ENCODE measurements around the gene GPHN. TPM values are rescaled to one million over a fixed set of nuclear protein-coding genes. Genes with fewer than 3 reads are reported as not detected.
A peak's percentile ranks its signal among the peaks of the same experiment; 100 is the strongest.

Gene GPHN
- total RNA-seq, 1 experiment from 2014 or later = 12.6 TPM

DNA sequence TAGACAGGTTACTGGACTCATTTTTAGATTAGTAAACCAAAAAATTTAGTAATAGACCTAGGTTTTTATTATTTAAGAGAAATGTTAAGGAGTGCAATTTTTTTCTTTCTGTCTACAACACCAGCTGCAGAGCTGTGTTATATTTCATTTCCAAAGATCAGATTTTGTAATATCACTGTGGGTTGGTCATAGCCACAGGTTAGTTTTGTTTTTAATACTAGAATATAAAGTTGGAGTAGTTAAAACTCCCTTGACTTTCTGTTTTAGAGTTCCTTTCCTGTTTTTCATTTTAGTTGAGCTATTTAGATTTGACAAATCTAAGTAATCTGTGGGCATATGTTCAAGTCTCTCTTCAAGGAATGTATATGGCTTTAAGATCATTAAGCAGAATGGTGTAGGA, 650.6 kb downstream of the GPHN start:
- no peak for DNase-seq (ENCODE audit: low read depth)

DNA sequence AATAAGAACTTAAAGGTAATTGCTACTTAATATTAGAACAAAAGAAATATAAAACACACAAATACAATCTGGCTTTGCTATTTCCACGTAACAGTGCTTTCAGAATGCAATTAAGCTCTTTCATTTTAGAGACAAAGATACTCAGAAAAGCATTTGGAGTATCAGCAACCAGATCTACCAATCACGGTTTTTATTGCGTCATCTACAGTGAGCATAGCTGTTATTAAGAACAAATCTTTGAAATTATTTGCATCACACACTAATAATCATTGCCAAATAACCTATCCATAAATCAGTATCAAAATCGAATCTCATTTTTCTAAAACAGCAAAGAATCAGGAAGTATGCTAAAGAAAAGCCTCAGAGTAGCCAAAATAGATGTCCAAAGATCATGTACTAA, 654.4 kb downstream of the GPHN start:
- no peak for DNase-seq (ENCODE audit: low read depth)

DNA sequence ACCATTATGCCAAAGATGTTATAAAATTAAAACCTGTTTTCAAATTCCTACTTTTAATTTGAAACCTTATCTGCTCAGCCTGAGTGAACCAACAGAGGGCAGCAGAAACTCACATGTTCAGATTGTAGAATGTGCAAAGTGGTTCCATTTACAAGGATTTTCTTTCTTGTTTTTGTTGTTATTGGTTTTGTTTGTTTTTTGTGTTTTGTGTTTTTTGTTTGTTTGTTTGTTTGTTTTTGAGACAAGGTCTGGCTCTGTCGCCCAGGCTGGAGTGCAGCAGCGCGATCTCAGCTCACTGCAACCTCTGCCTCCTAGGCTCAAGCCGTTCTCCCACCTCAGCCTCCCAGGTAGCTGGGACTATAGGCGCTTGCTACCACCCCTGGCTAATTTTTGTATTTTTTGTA, 658.5 kb downstream of the GPHN start:
- DNase-seq (ENCODE audit: low read depth) = peak; percentile 54

- peak; percentile 65 for DNase-seq (ENCODE audit: low read depth)
Observed at GRCh38 chr14:67167420-67168109, 659.6 kb downstream of the GPHN start.

DNA sequence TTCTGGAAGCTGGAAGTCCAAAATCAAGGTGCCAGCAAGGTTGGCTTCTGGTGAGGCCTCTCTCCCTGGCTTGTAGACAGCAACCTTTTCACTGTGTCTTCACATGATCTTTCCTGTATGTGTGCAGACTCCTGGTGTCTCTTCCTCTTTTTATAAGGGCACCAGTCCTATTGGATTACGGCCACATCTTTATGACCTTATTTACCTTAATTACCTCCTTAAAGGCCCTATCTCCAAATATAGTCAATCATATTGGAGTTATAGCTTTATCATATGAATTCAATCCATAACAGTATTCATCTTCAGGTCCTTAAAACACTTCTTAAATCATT, 660.1 kb downstream of the GPHN start:
- DNase-seq (ENCODE audit: low read depth) = no peak

DNA sequence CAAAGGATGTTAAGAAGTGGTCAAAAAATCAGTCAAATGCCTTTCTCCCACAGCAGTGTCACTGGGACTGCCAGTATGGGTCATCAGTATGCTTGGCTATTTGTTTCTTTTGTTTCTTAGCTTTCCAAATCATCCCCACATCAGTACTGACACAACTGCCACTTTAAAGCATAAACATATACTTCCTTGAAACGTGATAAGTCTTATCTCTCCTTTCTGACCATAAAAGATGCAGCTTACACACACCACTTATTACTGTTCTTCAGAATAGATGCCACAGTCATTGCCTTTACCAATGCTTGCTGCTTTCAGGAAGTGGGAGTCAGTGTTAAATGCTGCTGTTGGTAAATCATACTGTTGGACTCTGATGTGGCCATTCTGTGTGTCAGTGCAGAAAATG, 662.7 kb downstream of the GPHN start:
- DNase-seq (ENCODE audit: low read depth) = peak; percentile 68

GRCh38 chr14:67172056-67172455, 664.1 kb downstream of the GPHN start:
- DNase-seq (ENCODE audit: low read depth) = no peak

DNA sequence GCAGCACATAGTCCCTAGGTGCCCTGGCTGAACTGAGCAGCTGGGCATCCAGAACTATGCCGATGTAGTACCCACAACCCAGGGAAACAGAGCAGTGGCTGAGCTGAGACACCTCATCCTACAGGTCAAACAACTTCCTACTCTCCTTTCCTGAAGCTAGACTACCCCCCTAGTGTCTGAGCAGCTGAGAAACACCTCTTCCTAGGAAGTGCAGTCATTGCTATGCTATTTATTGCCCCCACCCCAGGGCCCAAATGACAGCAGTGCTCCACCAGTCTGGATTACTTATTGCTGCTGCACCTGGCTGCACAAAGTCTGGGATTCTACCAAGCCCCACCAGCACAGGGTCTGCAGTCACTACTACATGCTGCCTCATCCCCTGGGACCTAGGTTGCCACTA, 664.6 kb downstream of the GPHN start:
- DNase-seq (ENCODE audit: low read depth) = no peak

- DNase-seq (ENCODE audit: low read depth) = no peak
Observed at GRCh38 chr14:67173719-67174118, 665.8 kb downstream of the GPHN start.

- peak; percentile 10 for DNase-seq (ENCODE audit: low read depth)
Observed at GRCh38 chr14:67186172-67186768, 678.3 kb downstream of the GPHN start.

- peak; percentile 96 for DNase-seq (ENCODE audit: low read depth)
Observed at GRCh38 chr14:67186789-67187584, 679.0 kb downstream of the GPHN start.

DNA sequence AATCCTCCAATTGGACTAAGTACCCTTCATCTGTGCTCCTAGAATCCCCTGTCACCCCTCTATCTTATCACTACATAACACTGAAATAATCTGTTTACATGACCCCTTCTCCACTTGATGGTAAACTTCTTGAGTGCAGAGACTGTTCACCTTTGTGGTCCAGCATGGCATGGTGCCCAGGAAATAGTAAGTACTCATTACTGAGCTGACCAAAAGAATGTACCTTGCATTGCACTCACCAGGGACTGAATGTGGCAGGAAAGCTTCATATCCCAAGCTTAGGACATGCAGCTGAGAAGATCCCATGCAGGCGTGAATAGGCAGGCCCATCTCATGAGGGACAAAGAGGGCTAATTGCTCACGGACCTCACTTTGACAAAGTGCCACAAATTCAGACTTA, 679.9 kb downstream of the GPHN start:
- DNase-seq (ENCODE audit: low read depth) = peak; percentile 98

DNA sequence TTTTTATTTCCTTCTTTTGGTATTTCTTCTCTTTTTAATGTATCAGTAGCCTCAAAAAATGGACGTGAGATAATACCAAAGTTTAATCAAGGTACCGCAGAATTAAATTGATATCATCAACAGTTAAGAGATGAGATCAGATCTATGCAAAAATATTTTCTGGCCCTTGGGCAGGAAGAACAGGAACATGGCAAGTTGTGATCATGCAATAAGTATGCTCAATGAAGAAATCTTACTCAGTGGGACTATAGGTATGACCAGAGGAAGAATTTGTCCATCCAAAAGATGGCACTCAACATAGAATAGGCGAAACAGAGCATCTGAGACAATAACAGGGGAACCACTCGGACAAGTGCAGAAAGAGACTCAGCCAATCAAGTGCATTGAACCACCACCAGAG, 680.4 kb downstream of the GPHN start:
- peak; percentile 7 for DNase-seq (ENCODE audit: low read depth)

GRCh38 chr14:67191768-67192290, 683.9 kb downstream of the GPHN start:
- peak; percentile 24 for DNase-seq (ENCODE audit: low read depth)

- DNase-seq (ENCODE audit: low read depth) = no peak
Observed at GRCh38 chr14:67192366-67192765, 684.4 kb downstream of the GPHN start.

DNA sequence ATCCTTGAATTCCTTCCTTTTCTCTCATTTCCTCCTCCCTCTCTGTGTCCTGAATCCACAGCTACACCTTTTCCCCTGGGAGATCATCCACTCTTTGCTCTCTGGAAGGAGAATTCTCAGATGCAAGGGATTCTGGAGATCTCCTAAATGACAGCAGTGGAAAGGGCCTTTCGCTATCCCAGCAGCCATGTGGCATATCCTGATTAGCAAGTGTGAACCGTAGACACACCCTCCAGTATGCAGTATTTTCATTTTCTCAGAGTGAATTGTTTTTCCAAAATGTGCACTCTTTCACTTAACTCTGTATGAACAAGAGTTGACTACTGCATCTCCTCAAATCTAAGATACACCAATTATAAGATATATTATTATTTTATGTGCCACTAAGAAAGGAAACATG, 687.3 kb downstream of the GPHN start:
- no peak for DNase-seq (ENCODE audit: low read depth)

- DNase-seq (ENCODE audit: low read depth) = peak; percentile 24
Observed at GRCh38 chr14:67199016-67199415, 691.1 kb downstream of the GPHN start.

- DNase-seq (ENCODE audit: low read depth) = no peak
Observed at GRCh38 chr14:67207810-67208209, 699.9 kb downstream of the GPHN start.

- DNase-seq (ENCODE audit: low read depth) = no peak
Observed at GRCh38 chr14:67218126-67218525, 710.2 kb downstream of the GPHN start.

DNA sequence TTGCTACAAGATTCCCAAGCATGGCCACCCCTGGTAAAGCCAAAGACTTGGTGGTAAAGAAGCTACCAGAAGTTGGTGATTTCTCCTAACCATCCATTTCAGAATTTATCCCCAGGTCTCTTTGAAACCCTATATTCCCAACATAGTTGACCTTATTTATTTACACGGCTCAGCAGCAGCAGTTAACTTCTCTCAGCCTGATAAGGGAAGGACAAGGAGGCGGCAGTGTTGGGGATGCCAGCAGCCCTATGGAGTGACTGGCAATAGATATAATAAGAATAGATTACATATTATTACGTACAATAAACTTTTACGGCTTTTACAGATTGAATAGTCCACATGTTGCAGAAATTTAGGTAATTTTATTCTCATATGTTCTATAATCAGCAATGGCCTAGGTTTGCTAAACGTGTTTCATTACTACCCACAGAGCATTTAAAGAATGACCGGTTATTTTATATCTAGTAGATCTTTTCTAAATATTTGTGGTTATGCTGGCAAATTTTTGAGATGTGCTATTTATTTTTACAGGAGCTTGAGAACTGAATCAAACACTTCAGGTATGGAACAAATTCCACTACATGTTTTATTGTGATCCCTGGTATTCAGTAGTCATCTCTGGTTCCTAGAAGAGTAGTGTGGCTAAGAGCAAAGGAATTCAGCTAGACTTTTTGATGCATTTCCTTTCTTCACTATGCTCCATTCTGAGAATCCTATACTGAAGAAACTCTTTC, 713.5 kb downstream of the GPHN start:
- DNase-seq (ENCODE audit: low read depth) = peak; percentile 94

GRCh38 chr14:67221982-67222328, 714.0 kb downstream of the GPHN start:
- no peak for DNase-seq (ENCODE audit: low read depth)

DNA sequence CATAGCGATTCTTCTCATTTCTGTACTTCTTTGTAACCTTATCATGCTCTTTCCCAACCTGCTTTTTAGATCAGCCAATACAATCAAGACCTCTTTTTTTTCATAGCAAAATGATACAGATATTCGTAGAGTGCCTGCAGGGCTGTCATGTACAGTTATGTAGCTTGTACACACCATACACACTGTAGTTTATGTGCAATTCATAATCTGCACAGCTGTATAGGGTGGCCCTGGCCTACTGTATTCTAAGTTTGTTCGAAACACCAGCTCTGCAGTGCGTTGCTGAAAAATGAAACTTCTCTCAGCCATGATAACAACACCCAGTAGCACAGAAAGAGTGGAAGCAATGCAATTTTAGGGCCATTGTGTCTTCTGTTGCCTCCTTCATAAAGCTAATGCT, 717.6 kb downstream of the GPHN start:
- no peak for DNase-seq (ENCODE audit: low read depth)

All from M059J (cell line).